Measurements from ENCODE around the gene SGCD.

DNA sequence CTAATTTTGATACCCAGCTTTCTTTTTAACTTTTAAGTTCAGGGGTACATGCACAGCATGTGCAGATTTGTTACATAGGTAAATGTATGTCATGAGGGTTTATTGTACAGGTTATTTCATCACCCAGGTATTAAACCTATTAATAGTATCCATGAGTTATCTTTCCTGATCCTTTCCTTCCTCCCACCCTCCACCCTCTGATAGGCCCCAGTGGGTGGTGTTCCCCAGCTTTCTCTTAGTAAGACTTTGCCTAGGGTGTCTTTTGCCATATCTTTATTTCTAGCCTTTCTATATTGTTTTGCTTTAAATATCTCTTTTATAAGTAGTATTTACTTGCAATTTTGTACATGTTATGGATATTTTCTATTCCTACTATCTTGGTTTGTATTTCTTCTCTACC, 243.7 kb downstream of the SGCD start:
- TF ChIP-seq EZH2 (IDR thresholded peaks at IDR 0.05; ENCODE audit: insufficient read depth, poor library complexity, severe bottlenecking) (no peak), EZH2phosphoT487 (IDR thresholded peaks at IDR 0.05; ENCODE audit: insufficient read depth, low read depth) (no peak)

Data from GM23248 (cell line).